VCaP (cell line): ENCODE results near the gene BCL2.

Source experiments
- H3K27ac ChIP-seq: fragments of 450-650 bp; 2 replicates; pipeline ENCODE4 v1.5.1; 2017
- TF ChIP-seq, protein P1 (sequence below): fragments of 450-650 bp; conservative IDR thresholded peaks from 2 replicates; pipeline ENCODE4 v1.5.1; 2017; ENCODE audit warnings: mild to moderate bottlenecking, moderate library complexity

The BCL2 gene

DNA sequence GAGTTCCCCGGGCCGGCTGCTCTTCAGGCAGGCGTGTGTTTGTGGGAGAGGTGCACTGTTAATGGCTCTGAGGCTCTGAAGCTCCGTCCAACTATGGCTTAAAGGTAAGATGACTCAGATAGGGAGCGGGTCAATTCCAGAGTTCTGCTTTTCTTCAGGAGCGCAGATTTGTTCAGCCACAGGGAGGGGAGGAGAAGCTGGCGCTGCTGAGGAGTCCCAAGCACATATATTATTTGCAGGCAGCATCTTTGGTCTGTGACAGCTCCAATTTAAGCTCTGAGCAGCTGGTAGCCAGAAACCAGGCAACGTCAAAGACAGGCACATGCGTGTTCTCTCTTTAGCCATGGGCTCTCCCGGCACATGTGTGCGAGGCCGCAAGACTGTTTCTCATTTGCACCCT is 229.2 kb downstream of the BCL2 start:
- TF ChIP-seq, protein P1, sequence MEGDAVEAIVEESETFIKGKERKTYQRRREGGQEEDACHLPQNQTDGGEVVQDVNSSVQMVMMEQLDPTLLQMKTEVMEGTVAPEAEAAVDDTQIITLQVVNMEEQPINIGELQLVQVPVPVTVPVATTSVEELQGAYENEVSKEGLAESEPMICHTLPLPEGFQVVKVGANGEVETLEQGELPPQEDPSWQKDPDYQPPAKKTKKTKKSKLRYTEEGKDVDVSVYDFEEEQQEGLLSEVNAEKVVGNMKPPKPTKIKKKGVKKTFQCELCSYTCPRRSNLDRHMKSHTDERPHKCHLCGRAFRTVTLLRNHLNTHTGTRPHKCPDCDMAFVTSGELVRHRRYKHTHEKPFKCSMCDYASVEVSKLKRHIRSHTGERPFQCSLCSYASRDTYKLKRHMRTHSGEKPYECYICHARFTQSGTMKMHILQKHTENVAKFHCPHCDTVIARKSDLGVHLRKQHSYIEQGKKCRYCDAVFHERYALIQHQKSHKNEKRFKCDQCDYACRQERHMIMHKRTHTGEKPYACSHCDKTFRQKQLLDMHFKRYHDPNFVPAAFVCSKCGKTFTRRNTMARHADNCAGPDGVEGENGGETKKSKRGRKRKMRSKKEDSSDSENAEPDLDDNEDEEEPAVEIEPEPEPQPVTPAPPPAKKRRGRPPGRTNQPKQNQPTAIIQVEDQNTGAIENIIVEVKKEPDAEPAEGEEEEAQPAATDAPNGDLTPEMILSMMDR = no peak
- H3K27ac ChIP-seq = no peak overlapping the region

DNA sequence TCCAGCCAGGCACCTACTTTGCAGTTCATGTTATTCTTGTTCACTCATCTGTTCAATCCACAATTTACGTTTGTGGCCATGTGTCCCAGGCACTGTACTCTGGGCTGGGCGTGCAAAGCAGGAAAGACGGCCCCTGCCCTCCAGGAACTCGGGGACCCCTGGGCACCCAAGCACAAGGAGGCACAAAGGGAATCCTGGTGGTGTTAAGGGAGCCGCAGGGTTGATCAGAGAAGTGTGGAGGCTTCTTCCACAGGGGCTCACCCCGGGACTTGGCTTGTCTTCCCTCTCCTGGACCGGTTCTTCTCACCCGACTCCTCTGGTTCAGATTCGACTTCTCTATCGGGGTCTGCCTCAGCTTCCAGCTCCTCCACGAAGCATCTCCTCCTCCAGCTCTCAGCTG is 230.5 kb downstream of the BCL2 start:
- TF ChIP-seq, protein P1 = no peak
- no peak overlapping the region for H3K27ac ChIP-seq

DNA sequence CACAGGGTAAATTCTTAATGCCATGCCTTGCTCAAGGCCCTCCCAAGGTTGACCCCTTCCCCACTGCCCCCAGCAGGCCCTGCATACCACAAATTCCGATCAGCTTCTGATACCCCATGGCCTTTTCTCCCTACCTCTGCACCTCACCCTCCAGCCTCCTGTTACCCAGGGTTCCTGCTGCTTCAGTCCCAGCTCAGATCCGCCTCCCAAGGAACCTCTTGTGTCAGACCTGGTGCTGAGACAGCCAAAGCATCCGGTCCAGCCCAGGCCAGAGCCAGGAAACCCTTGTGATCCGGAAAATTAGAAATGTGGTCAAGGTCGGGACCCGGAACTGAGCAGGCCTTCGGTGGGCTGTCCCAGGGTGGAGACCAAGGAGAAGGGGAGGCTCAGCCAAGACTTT is 231.3 kb downstream of the BCL2 start:
- TF ChIP-seq, protein P1 = no peak
- H3K27ac ChIP-seq = no peak overlapping the region

DNA sequence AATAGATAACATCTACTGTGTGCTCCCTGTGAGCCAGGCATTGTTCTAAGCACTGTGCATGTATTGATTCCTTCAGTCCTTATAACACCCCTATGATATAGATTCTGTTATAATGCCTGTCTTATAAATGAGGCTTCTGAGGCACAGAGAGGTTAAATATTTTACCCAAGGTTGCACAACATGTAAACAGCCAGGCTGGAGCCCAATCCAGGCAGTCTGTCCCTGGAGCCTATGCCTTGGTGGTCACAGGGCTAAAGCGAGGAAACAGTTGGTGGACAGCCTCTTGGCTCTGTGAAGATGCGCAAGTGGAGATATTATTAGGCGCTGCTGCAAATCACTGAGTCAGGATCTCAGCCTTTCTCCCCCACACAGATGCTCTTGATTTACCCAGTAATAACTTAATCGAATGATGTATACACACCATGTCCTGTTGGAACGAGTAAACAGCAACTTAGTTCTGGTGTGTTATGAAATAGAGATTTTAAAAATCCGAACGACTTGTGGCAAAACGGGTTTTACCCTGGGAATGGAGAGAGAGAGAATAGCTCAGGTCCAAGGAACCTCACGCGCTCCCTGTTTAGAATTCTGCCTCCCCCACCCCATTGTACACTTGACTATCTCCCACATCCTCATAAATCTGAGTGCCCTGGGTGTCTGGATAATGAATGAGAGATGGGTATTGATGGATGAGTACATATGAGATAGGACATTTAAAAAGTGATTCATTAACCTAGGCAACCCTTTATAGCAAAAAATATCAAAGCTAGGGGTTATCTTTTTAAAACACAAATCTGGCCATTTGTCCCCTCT is 231.9 kb downstream of the BCL2 start:
- TF ChIP-seq, protein P1 = no peak
- H3K27ac ChIP-seq = no peak overlapping the region

GRCh38 chr18:63085611-63086010 is 234.0 kb downstream of the BCL2 start:
- TF ChIP-seq, protein P1 = no peak
- H3K27ac ChIP-seq = no peak overlapping the region

GRCh38 chr18:63084219-63084618 is 235.3 kb downstream of the BCL2 start:
- TF ChIP-seq, protein P1 = no peak
- H3K27ac ChIP-seq = no peak overlapping the region

GRCh38 chr18:63083555-63083954 is 236.0 kb downstream of the BCL2 start:
- TF ChIP-seq, protein P1 = no peak
- no peak overlapping the region for H3K27ac ChIP-seq
